Transverse colon (tissue), 4 donors: ENCODE measurements around the gene MAP3K14. TPM values are rescaled to one million over a fixed set of nuclear protein-coding genes. Genes with fewer than 3 reads are reported as not detected.

Experiments
- DNase-seq: peaks from one replicate; pipeline ENCODE4 v3.0.0-alpha.2; 2019
- H3K27ac ChIP-seq, 4 donors: fragments of 200-600 bp; sonication (generic); 2 replicates each; pipeline ENCODE4 v1.5.1; 2016 to 2018; ENCODE audit warnings: inconsistent platforms in 4 of 4
- H3K27me3 ChIP-seq: fragments of 200-600 bp; sonication (generic); 2 replicates; pipeline ENCODE4 v1.5.1; 2017; ENCODE audit warnings: inconsistent platforms
- H3K36me3 ChIP-seq, 4 donors: fragments of 200-600 bp; sonication (generic); 2 replicates each; pipeline ENCODE4 v1.5.1; 2017 to 2019; ENCODE audit warnings: inconsistent platforms in 4 of 4
- H3K4me1 ChIP-seq, 4 donors: fragments of 200-600 bp; sonication (generic); 2 replicates each; pipeline ENCODE4 v1.5.1; 2017 to 2020; ENCODE audit warnings: inconsistent platforms in 4 of 4
- H3K4me3 ChIP-seq, 4 donors: fragments of 200-600 bp; sonication (generic); 1 replicate in 1 of 4; 2 replicates in 3 of 4; pipeline versions ENCODE4 v1.5.1 to v1.6.1; 2017 to 2019; ENCODE audit warnings: inconsistent platforms in 4 of 4
- H3K9me3 ChIP-seq, 2 donors: fragments of 200-600 bp; sonication (generic); 2 replicates each; pipeline ENCODE4 v1.5.1; 2017 to 2019; ENCODE audit warnings: inconsistent platforms in 2 of 2
- CTCF ChIP-seq, 5 experiments: fragments of 200-600 bp in 3 of 5; fragments of 450-650 bp in 2 of 5; sonication (generic) in 3 of 5; IDR thresholded peaks; 1 replicate in 2 of 5; 2 replicates in 3 of 5; pipeline ENCODE4 v1.5.1; 2016 to 2017; ENCODE audit warnings: antibody characterized with exemption in 5 of 5, inconsistent platforms in 3 of 5, mild to moderate bottlenecking in 2 of 5, moderate library complexity in 1 of 5
- EP300 ChIP-seq: sonication (generic); formaldehyde crosslinking; IDR thresholded peaks from one replicate; pipeline ENCODE4 v1.6.1; 2017; ENCODE audit warnings: antibody characterized with exemption, low read depth
- POLR2A ChIP-seq: fragments of 450-650 bp; IDR thresholded peaks from one replicate; pipeline ENCODE4 v1.6.1; 2016; ENCODE audit warnings: antibody characterized with exemption, mild to moderate bottlenecking, moderate library complexity
- POLR2AphosphoS5 ChIP-seq, 3 donors: sonication (generic); formaldehyde crosslinking; IDR thresholded peaks; one replicate each; pipeline ENCODE4 v1.6.1; 2016; ENCODE audit warnings: antibody characterized with exemption in 3 of 3
- WGBS, 2 donors: methylation state at CpG; one replicate each; pipeline ENCODE4 v1.1.5; 2018; ENCODE audit warnings: low coverage in 1 of 2; 5-methylcytosine and 5-hydroxymethylcytosine counted together
- in situ Hi-C, 4 donors: fragments of 200-750 bp; cut with MboI; loops; one replicate each; pipeline versions ENCODE4 v1.15.0 to v1.15.1; 2017; ENCODE audit warnings: low sequenced_read_pairs in 3 of 4, low pct_ligation_motif_present in 1 of 4, low pct_unique_long_range_greater_than_20kb in 1 of 4
- intact Hi-C: fragments of 100-400 bp; cut with DNase I; formaldehyde crosslinking; loops from one replicate; pipeline ENCODE4 v1.15.1; 2023; ENCODE audit warnings: low total_unique reads
- total RNA-seq, 4 donors: library from RNA; depleted of rRNA; stranded (reverse); fragments of >200 nt; gene quantifications; one replicate each; pipeline ENCODE4 v1.1.0, GENCODE V29; 2016

The MAP3K14 gene
- total RNA-seq, 4 donors from 2014 or later: 13.0 to 33.7 (median 18.7) TPM

GRCh38 chr17:45270828-45271418 is 45.9 kb downstream of the MAP3K14 start:
- H3K27me3 ChIP-seq: no peaks in the 10 kb centered on the region
- DNase-seq: no peak
- H3K27ac ChIP-seq: no peak overlapping the region
- peaks cover 0 to 62% (median 32%) of the 10 kb centered on the region in 4 donors for H3K36me3 ChIP-seq
- WGBS, 2 donors: 76% methylated on average over 13 of the region's 13 CpGs; no CpG with 5 or more reads in 1 of the 2 donors
- TF ChIP-seq EP300: no peak
- TF ChIP-seq CTCF (IDR thresholded peaks at IDR 0.05): peak; percentile 28 to 48 (median 46)
- H3K4me3 ChIP-seq: no peak overlapping the region
- intact Hi-C loops (no loop called here), in situ Hi-C loops (loop anchor here in 1 of 4 donors (10.0 kb wide), 1 partner anchor 114 kb away; no protein-coding TSS in a partner anchor)
- peaks cover 0 to 8% (median 7%) of the 10 kb centered on the region in 4 donors for H3K4me1 ChIP-seq
- H3K9me3 ChIP-seq: no peaks in the 10 kb centered on the region

GRCh38 chr17:45269912-45270311 is 46.9 kb downstream of the MAP3K14 start:
- no peak for DNase-seq
- in situ Hi-C loops: loop anchor here in 1 of 4 donors (10.0 kb wide), 1 partner anchor 115 kb away; no protein-coding TSS in a partner anchor
- Histone ChIP-seq H3K36me3 (peaks cover 0 to 68% (median 32%) of the 10 kb centered on the region in 4 donors), H3K4me3 (no peak overlapping the region), H3K27me3 (no peaks in the 10 kb centered on the region), H3K4me1 (peaks cover 0 to 14% (median 10%) of the 10 kb centered on the region in 4 donors), H3K9me3 (no peaks in the 10 kb centered on the region), H3K27ac (no peak overlapping the region)
- WGBS, 2 donors: 89% methylated on average over 7 of the region's 7 CpGs; no CpG with 5 or more reads in 1 of the 2 donors
- no peak for TF ChIP-seq POLR2AphosphoS5 (IDR thresholded peaks at IDR 0.05)
- no peak for TF ChIP-seq CTCF (IDR thresholded peaks at IDR 0.05)
- TF ChIP-seq EP300: no peak
- TF ChIP-seq POLR2A: no peak
- intact Hi-C loops: no loop called here

- 94% methylated on average over 10 of the region's 10 CpGs; no CpG with 5 or more reads in 1 of the 2 donors for WGBS, 2 donors
- in situ Hi-C loops (no loop called here), intact Hi-C loops (no loop called here)
- H3K36me3 ChIP-seq: peaks cover 0 to 53% (median 26%) of the 10 kb centered on the region in 4 donors
- peaks cover 1 to 20% (median 17%) of the 10 kb centered on the region in 4 donors for H3K4me1 ChIP-seq
- no peak overlapping the region for H3K27ac ChIP-seq
- no peak for DNase-seq
- H3K9me3 ChIP-seq: no peaks in the 10 kb centered on the region
- TF ChIP-seq EP300 (no peak), CTCF (IDR thresholded peaks at IDR 0.05) (no peak), POLR2A (no peak), POLR2AphosphoS5 (IDR thresholded peaks at IDR 0.05) (no peak)
- H3K27me3 ChIP-seq: no peaks in the 10 kb centered on the region
- no peak overlapping the region for H3K4me3 ChIP-seq
Measured at GRCh38 chr17:45267436-45268055, 49.3 kb downstream of the MAP3K14 start.

- Histone ChIP-seq H3K4me3 (no peak overlapping the region), H3K9me3 (no peaks in the 10 kb centered on the region), H3K27me3 (no peaks in the 10 kb centered on the region), H3K27ac (peak overlapping the region; percentile 42 to 73 (median 64)), H3K4me1 (peaks cover 6 to 29% (median 24%) of the 10 kb centered on the region in 4 donors), H3K36me3 (peaks cover 0 to 52% (median 26%) of the 10 kb centered on the region in 4 donors)
- WGBS, 2 donors: 100% methylated on average over 3 of the region's 13 CpGs; no CpG with 5 or more reads in 1 of the 2 donors
- TF ChIP-seq EP300: no peak
- TF ChIP-seq POLR2A: no peak
- no peak for TF ChIP-seq CTCF (IDR thresholded peaks at IDR 0.05)
- no peak for TF ChIP-seq POLR2AphosphoS5 (IDR thresholded peaks at IDR 0.05)
- in situ Hi-C loops (no loop called here), intact Hi-C loops (no loop called here)
- no peak for DNase-seq
Measured at GRCh38 chr17:45266372-45266926, 50.4 kb downstream of the MAP3K14 start.
